Mesenchymal stem cell (in vitro differentiated cells and primary cell): ENCODE results near the gene ASB18.

Experiments
- DNase-seq: peaks from one replicate; pipeline ENCODE4 v3.0.0-alpha.2; 2013
- H2AFZ ChIP-seq: one replicate; pipeline ENCODE4 v1.6.1; 2013; ENCODE audit warnings: low read depth, mild to moderate bottlenecking, control low read depth, inconsistent platforms, low read length, moderate library complexity
- H2AK5ac ChIP-seq: 2 replicates; pipeline ENCODE4 v1.6.1; 2013; ENCODE audit warnings: low read length, moderate library complexity, mild to moderate bottlenecking, inconsistent platforms; ENCODE audit not compliant: severe bottlenecking
- H2BK120ac ChIP-seq: one replicate; pipeline ENCODE4 v1.6.1; 2013; ENCODE audit warnings: low read depth, mild to moderate bottlenecking, inconsistent platforms, low read length, moderate library complexity
- H2BK12ac ChIP-seq, 2 experiments: one replicate each; pipeline ENCODE4 v1.6.1; 2013; ENCODE audit warnings: inconsistent platforms in 2 of 2, low read length in 2 of 2, mild to moderate bottlenecking in 2 of 2, moderate library complexity in 2 of 2, control low read depth in 1 of 2
- H2BK15ac ChIP-seq: one replicate; pipeline ENCODE4 v1.6.1; 2013; ENCODE audit warnings: mild to moderate bottlenecking, low read depth, inconsistent platforms; ENCODE audit not compliant: poor library complexity, severe bottlenecking
- H2BK5ac ChIP-seq: 2 replicates; pipeline ENCODE4 v1.6.1; 2013; ENCODE audit warnings: low read depth, mild to moderate bottlenecking, low read length, control low read depth, inconsistent platforms; ENCODE audit not compliant: poor library complexity, severe bottlenecking
- H3K14ac ChIP-seq, 2 experiments: one replicate each; pipeline ENCODE4 v1.6.1; 2013; ENCODE audit warnings: inconsistent platforms in 2 of 2, low read length in 2 of 2, control low read depth in 1 of 2, mild to moderate bottlenecking in 1 of 2, moderate library complexity in 1 of 2
- H3K18ac ChIP-seq, 2 experiments: one replicate each; pipeline ENCODE4 v1.6.1; 2013; ENCODE audit warnings: inconsistent platforms in 2 of 2, low read length in 2 of 2, control low read depth in 1 of 2, low read depth in 1 of 2, mild to moderate bottlenecking in 1 of 2
- H3K23ac ChIP-seq, 2 experiments: one replicate each; pipeline ENCODE4 v1.6.1; 2013; ENCODE audit warnings: inconsistent platforms in 2 of 2, low read length in 2 of 2, mild to moderate bottlenecking in 2 of 2, moderate library complexity in 2 of 2, control low read depth in 1 of 2
- H3K27ac ChIP-seq: 2 replicates; pipeline ENCODE4 v1.5.1; 2013; ENCODE audit warnings: mild to moderate bottlenecking, moderate library complexity, low read length, control low read depth, inconsistent platforms; ENCODE audit not compliant: poor library complexity, severe bottlenecking
- H3K27me3 ChIP-seq, 2 experiments: 2 replicates each; pipeline versions ENCODE4 v1.6.1 to v1.7.0; 2013; ENCODE audit warnings: low read length in 2 of 2, mild to moderate bottlenecking in 2 of 2, moderate library complexity in 2 of 2, control low read depth in 1 of 2, inconsistent platforms in 1 of 2; ENCODE audit not compliant: control insufficient read depth in 1 of 2, insufficient read depth in 1 of 2
- H3K36me3 ChIP-seq, 2 experiments: 2 replicates each; pipeline versions ENCODE4 v1.6.1 to v1.7.0; 2013; ENCODE audit warnings: low read length in 2 of 2, control low read depth in 1 of 2, inconsistent platforms in 1 of 2, low read depth in 1 of 2, mild to moderate bottlenecking in 1 of 2; ENCODE audit not compliant: insufficient read depth in 2 of 2, control insufficient read depth in 1 of 2
- H3K4ac ChIP-seq, 2 experiments: one replicate each; pipeline ENCODE4 v1.6.1; 2013; ENCODE audit warnings: inconsistent platforms in 2 of 2, low read length in 2 of 2, mild to moderate bottlenecking in 2 of 2, moderate library complexity in 2 of 2, control low read depth in 1 of 2, low read depth in 1 of 2
- H3K4me1 ChIP-seq: 2 replicates; pipeline ENCODE4 v1.6.1; 2013; ENCODE audit warnings: low read depth, low read length, control low read depth; ENCODE audit not compliant: control insufficient read depth, insufficient read depth
- H3K4me2 ChIP-seq: 2 replicates; pipeline ENCODE4 v1.6.1; 2013; ENCODE audit warnings: low read length, mild to moderate bottlenecking, inconsistent platforms; ENCODE audit not compliant: poor library complexity, severe bottlenecking
- H3K4me3 ChIP-seq, 2 experiments: 2 replicates each; pipeline versions ENCODE4 v1.5.1 to v1.7.0; 2013; ENCODE audit warnings: low read length in 2 of 2, mild to moderate bottlenecking in 2 of 2, control low read depth in 1 of 2, low read depth in 1 of 2; ENCODE audit not compliant: insufficient read depth in 1 of 2
- H3K79me1 ChIP-seq: replicated peaks from 2 replicates; pipeline ENCODE4 v1.6.1; 2013; ENCODE audit warnings: mild to moderate bottlenecking, control low read depth, low read length, inconsistent platforms; ENCODE audit not compliant: poor library complexity, severe bottlenecking
- H3K9ac ChIP-seq: 2 replicates; pipeline ENCODE4 v1.7.0; 2013; ENCODE audit warnings: mild to moderate bottlenecking, low read length, moderate library complexity
- H3K9me3 ChIP-seq: 2 replicates; pipeline ENCODE4 v1.7.0; 2013; ENCODE audit warnings: mild to moderate bottlenecking, low read length; ENCODE audit not compliant: control insufficient read depth
- H4K8ac ChIP-seq: one replicate; pipeline ENCODE4 v1.6.1; 2013; ENCODE audit warnings: inconsistent platforms, mild to moderate bottlenecking, low read length, moderate library complexity
- H4K91ac ChIP-seq: one replicate; pipeline ENCODE4 v1.6.1; 2013; ENCODE audit warnings: mild to moderate bottlenecking, low read length, inconsistent platforms
- WGBS: methylation state at CpG from one replicate; pipeline ENCODE4 v1.1.7; 2013; ENCODE audit warnings: mixed read lengths; 5-methylcytosine and 5-hydroxymethylcytosine counted together

ASB18 gene

DNA sequence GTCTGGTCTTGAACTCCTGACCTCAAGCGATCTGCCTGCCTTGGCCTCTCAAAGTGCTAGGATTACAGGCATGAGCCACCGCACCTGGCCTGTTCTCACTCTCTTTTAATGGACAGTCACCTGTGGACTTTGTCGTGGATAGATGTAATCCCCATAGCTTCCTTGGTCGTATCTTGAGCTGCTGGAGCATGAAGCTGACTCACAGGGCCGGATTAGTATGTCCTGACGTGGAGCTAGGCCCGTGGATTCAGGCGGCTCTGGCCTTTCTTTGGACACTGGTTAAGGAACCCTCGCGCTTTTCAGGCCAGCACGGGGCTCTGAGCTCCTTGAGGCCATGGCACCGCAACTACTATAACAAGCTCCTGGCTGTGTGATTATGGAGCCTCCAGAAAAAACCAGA, 68.5 kb downstream of the ASB18 start:
- no peaks in the 10 kb centered on the region for H3K36me3 ChIP-seq
- no peak overlapping the region for H3K4me3 ChIP-seq
- H3K27me3 ChIP-seq = peaks cover 0 to 29% of the 10 kb centered on the region in 2 experiments
- no peak overlapping the region for H3K9ac ChIP-seq
- H2BK5ac ChIP-seq = no peak overlapping the region
- H2BK12ac ChIP-seq = no peak overlapping the region
- no peak overlapping the region for H2BK15ac ChIP-seq
- no peak overlapping the region for H3K4me2 ChIP-seq
- H3K27ac ChIP-seq = no peak overlapping the region
- no peaks in the 10 kb centered on the region for H3K79me1 ChIP-seq
- no peak overlapping the region for H2AK5ac ChIP-seq
- DNase-seq = no peak
- H3K18ac ChIP-seq = no peak overlapping the region
- no peaks in the 10 kb centered on the region for H3K9me3 ChIP-seq
- 81% methylated on average over 12 of the region's 12 CpGs for WGBS
- H3K4ac ChIP-seq = no peak overlapping the region
- no peak overlapping the region for H3K23ac ChIP-seq
- no peak overlapping the region for H2AFZ ChIP-seq
- no peak overlapping the region for H3K14ac ChIP-seq
- H4K91ac ChIP-seq = no peak overlapping the region
- peaks cover 5% of the 10 kb centered on the region for H3K4me1 ChIP-seq
- H4K8ac ChIP-seq = no peak overlapping the region
- no peak overlapping the region for H2BK120ac ChIP-seq

DNA sequence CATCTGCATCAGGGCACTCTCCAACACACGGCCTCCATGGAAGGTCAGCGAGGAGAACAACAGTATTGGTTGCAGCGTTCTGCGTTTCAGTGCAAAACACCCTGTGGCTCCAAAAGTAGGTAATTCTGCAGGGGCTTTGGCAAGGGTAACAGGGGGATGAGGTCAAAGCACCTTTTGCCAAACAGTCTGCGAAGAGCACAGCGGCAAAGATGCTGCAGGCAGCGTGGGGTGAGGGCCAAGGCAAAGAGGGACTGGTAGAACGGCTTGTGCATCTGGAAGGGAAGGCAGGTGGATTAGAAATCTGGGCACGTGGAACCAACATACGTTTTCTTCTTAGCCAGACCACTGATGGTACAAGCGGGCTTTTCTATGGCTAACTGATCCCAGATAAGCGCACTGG, 69.4 kb downstream of the ASB18 start:
- no peak overlapping the region for H3K4ac ChIP-seq
- H2BK120ac ChIP-seq = no peak overlapping the region
- 87% methylated on average over 12 of the region's 12 CpGs for WGBS

DNA sequence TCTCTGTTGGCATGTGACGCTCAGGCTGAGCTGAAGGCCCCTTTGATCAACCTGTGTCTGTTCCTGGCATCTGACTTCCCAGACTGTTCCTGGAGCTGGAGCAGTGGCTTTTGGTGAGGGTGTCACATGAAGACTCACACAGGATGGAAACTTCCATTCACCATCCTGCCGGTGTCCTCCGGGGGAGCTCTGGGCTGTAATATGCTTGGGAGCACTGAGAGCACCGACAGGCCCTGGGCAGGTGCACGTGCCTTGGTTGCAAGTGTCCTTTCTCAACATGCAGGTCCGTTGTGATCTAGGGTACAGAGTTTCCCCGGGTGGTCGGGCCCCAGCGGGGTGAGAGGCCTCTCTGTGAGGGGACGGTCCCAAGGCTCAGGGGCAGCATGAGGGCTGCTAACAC, 71.2 kb downstream of the ASB18 start:
- no peaks in the 10 kb centered on the region for H3K9me3 ChIP-seq
- no peak overlapping the region for H2BK120ac ChIP-seq
- 81% methylated on average over 10 of the region's 10 CpGs for WGBS
- no peak overlapping the region for H2BK12ac ChIP-seq
- no peak overlapping the region for H3K4me2 ChIP-seq
- peaks cover 3% of the 10 kb centered on the region for H3K4me1 ChIP-seq
- H3K23ac ChIP-seq = no peak overlapping the region
- no peak overlapping the region for H3K14ac ChIP-seq
- H2BK15ac ChIP-seq = no peak overlapping the region
- H3K27ac ChIP-seq = no peak overlapping the region
- no peak overlapping the region for H2AFZ ChIP-seq
- H2BK5ac ChIP-seq = no peak overlapping the region
- no peak overlapping the region for H3K4ac ChIP-seq
- H3K18ac ChIP-seq = no peak overlapping the region
- H4K91ac ChIP-seq = no peak overlapping the region
- peaks cover 0 to 37% of the 10 kb centered on the region in 2 experiments for H3K27me3 ChIP-seq
- no peaks in the 10 kb centered on the region for H3K79me1 ChIP-seq
- H3K4me3 ChIP-seq = no peak overlapping the region
- no peak overlapping the region for H2AK5ac ChIP-seq
- no peak for DNase-seq
- no peak overlapping the region for H4K8ac ChIP-seq
- H3K36me3 ChIP-seq = no peaks in the 10 kb centered on the region
- no peak overlapping the region for H3K9ac ChIP-seq

More for the DNA sequence above, 69.4 kb downstream of the ASB18 start:
- Histone ChIP-seq H3K4me3 (no peak overlapping the region), H3K79me1 (no peaks in the 10 kb centered on the region), H3K27ac (no peak overlapping the region), H3K18ac (no peak overlapping the region), H3K27me3 (peaks cover 0 to 32% of the 10 kb centered on the region in 2 experiments), H2BK5ac (no peak overlapping the region), H3K14ac (no peak overlapping the region), H2AFZ (no peak overlapping the region), H2BK15ac (no peak overlapping the region), H3K4me1 (peaks cover 3% of the 10 kb centered on the region), H3K4me2 (no peak overlapping the region), H4K8ac (no peak overlapping the region), H2BK12ac (no peak overlapping the region), H4K91ac (no peak overlapping the region), H3K9me3 (no peaks in the 10 kb centered on the region), H3K36me3 (no peaks in the 10 kb centered on the region), H3K9ac (no peak overlapping the region), H2AK5ac (no peak overlapping the region), H3K23ac (no peak overlapping the region)
- DNase-seq = no peak

DNA sequence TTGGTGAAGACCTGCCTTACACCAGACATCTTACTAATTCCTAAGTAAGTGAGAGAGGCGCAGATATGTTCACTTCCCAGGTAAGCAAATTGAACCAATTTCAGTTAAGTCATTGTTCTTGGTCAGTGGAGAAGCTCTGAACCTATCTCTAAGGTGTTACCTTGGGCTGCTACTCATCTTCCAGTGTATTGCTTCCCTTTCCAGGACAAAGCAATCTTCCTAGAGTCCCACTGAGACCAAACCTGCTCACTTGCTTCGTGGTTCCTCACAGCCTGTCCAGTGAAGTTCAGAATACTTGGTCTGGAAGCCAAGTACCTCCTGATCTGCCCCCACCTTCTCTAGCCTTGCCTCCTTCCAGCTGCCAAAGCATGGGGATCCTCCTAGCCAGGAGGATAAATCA, 73.5 kb downstream of the ASB18 start:
- Histone ChIP-seq H3K23ac (no peak overlapping the region), H3K4me3 (no peak overlapping the region), H2AK5ac (no peak overlapping the region), H3K27me3 (peaks cover 0 to 46% of the 10 kb centered on the region in 2 experiments), H3K79me1 (no peaks in the 10 kb centered on the region), H3K36me3 (no peaks in the 10 kb centered on the region), H2BK5ac (no peak overlapping the region), H3K9ac (no peak overlapping the region), H3K4ac (no peak overlapping the region), H2BK15ac (no peak overlapping the region), H3K18ac (no peak overlapping the region), H2BK12ac (no peak overlapping the region), H3K4me1 (peaks cover 3% of the 10 kb centered on the region), H3K27ac (no peak overlapping the region), H2AFZ (no peak overlapping the region), H3K9me3 (no peaks in the 10 kb centered on the region), H2BK120ac (no peak overlapping the region), H4K91ac (no peak overlapping the region), H3K4me2 (no peak overlapping the region), H3K14ac (no peak overlapping the region), H4K8ac (no peak overlapping the region)
- 81% methylated on average over 2 of the region's 2 CpGs for WGBS
- DNase-seq = no peak
